GM12891 (cell line): ENCODE data around the gene CTSA.

Experiments
- DNase-seq: peaks from one replicate; pipeline ENCODE4 v3.0.0; 2011; ENCODE audit warnings: low spot score; ENCODE audit not compliant: insufficient read length
- FAIRE-seq: peaks from 2 replicates; lab custom pipeline; 2011; peaks lifted over from hg19 to GRCh38; lab: Jason Lieb, UNC
- PAX5 ChIP-seq: IDR thresholded peaks from 2 replicates; pipeline ENCODE4 v1.6.1; 2011; ENCODE audit warnings: low read length, moderate library complexity, mild to moderate bottlenecking; ENCODE audit not compliant: insufficient read depth, severe bottlenecking
- POLR2A ChIP-seq: IDR thresholded peaks from 2 replicates; pipeline ENCODE4 v1.6.1; 2011; ENCODE audit warnings: low read depth, low read length, control low read depth
- POLR2AphosphoS5 ChIP-seq: IDR thresholded peaks from 2 replicates; pipeline ENCODE4 v1.6.1; 2011; ENCODE audit warnings: low read depth, low read length, control low read depth
- POU2F2 ChIP-seq: IDR thresholded peaks from 2 replicates; pipeline ENCODE4 v1.6.1; 2011; ENCODE audit warnings: low read depth, mild to moderate bottlenecking, control low read depth, low read length, moderate library complexity
- SPI1 ChIP-seq: IDR thresholded peaks from 2 replicates; pipeline ENCODE4 v1.6.1; 2011; ENCODE audit warnings: low read depth, low read length, control low read depth
- TAF1 ChIP-seq: IDR thresholded peaks from 2 replicates; pipeline ENCODE4 v1.6.1; 2011; ENCODE audit warnings: low read depth, low read length, control low read depth

Gene CTSA

GRCh38 chr20:45880988-45881788, 9.9 kb upstream of the CTSA start, which contains the start of gene ZSWIM1:
Gene ZSWIM1 (plus strand): TSS chr20:45881227. CDS start chr20:45882593, 1,366 bp downstream.
- peak; percentile 97 for FAIRE-seq
- peak; percentile 94 for DNase-seq
- TF ChIP-seq POU2F2 (no peak), POLR2AphosphoS5 (peak; percentile 97), TAF1 (peak; percentile 98), SPI1 (no peak), POLR2A (peak; percentile 97), PAX5 (peak; percentile 50)

GRCh38 chr20:45882469-45883099, 8.6 kb upstream of the CTSA start:
- FAIRE-seq (no peak), DNase-seq (no peak)
- TF ChIP-seq PAX5 (no peak), POU2F2 (no peak), POLR2A (no peak), TAF1 (no peak), POLR2AphosphoS5 (no peak)

GRCh38 chr20:45883100-45883469, 8.1 kb upstream of the CTSA start:
- TF ChIP-seq POLR2A = no peak
- no peak for TF ChIP-seq TAF1
- TF ChIP-seq POU2F2 = no peak
- no peak for TF ChIP-seq SPI1
- TF ChIP-seq PAX5 = no peak
- no peak for TF ChIP-seq POLR2AphosphoS5
- DNase-seq = no peak
- FAIRE-seq = no peak

GRCh38 chr20:45886590-45887345, 4.4 kb upstream of the CTSA start:
- FAIRE-seq (no peak), DNase-seq (no peak)
- TF ChIP-seq POLR2AphosphoS5 = 0 out of 2 replicates have a peak, but pooled peaks have one; percentile 42
- no peak for TF ChIP-seq SPI1
- no peak for TF ChIP-seq PAX5
- no peak for TF ChIP-seq POU2F2

GRCh38 chr20:45887346-45887715, 3.8 kb upstream of the CTSA start, which contains the start of gene SPATA25:
Gene SPATA25 (minus strand): TSS chr20:45887622. CDS start chr20:45887590, 32 bp downstream.
- no peak for FAIRE-seq

GRCh38 chr20:45888681-45889080, 2.5 kb upstream of the CTSA start:
- TF ChIP-seq POLR2AphosphoS5 = no peak
- no peak for TF ChIP-seq PAX5
- TF ChIP-seq POLR2A = no peak
- no peak for TF ChIP-seq TAF1
- TF ChIP-seq POU2F2 = no peak
- TF ChIP-seq SPI1 = no peak
- FAIRE-seq (no peak), DNase-seq (no peak)

More at GRCh38 chr20:45887346-45887715, 3.8 kb upstream of the CTSA start, which contains the start of gene SPATA25:
- no peak for DNase-seq
- no peak for TF ChIP-seq POLR2A
- no peak for TF ChIP-seq TAF1
- TF ChIP-seq POLR2AphosphoS5 = no peak
- TF ChIP-seq PAX5 = no peak
- no peak for TF ChIP-seq SPI1
- TF ChIP-seq POU2F2 = no peak

- FAIRE-seq = peak; percentile 40
- peak; percentile 39 for DNase-seq
- TF ChIP-seq POU2F2 (no peak), POLR2AphosphoS5 (no peak), POLR2A (no peak), SPI1 (no peak), PAX5 (no peak), TAF1 (no peak)
Measured at GRCh38 chr20:45890077-45890984, 804 bp upstream of the CTSA start.

- FAIRE-seq (no peak), DNase-seq (no peak)
- TF ChIP-seq SPI1 = no peak
- no peak for TF ChIP-seq POLR2A
Measured at GRCh38 chr20:45892049-45892825, 1.1 kb downstream of the CTSA start.
